HepG2 (cell line): ENCODE results near the gene SRBD1. TPM values are rescaled to one million over a fixed set of nuclear protein-coding genes. Genes with fewer than 3 reads are reported as not detected.

Source experiments
- AKNA ChIP-seq: sonication (generic); formaldehyde crosslinking; IDR thresholded peaks from 2 replicates; pipeline ENCODE4 v1.4.0; 2020; ENCODE audit warnings: missing genetic modification reagents, borderline replicate concordance
- ATAD3A ChIP-seq: sonication (generic); formaldehyde crosslinking; IDR thresholded peaks from 2 replicates; pipeline ENCODE4 v1.4.0; 2020; ENCODE audit warnings: missing genetic modification reagents
- CC2D1A ChIP-seq: sonication (generic); formaldehyde crosslinking; IDR thresholded peaks from 2 replicates; pipeline ENCODE4 v1.8.1; 2023; ENCODE audit warnings: mild to moderate bottlenecking, missing genetic modification reagents
- IRX3 ChIP-seq: sonication (generic); formaldehyde crosslinking; IDR thresholded peaks from 2 replicates; pipeline ENCODE4 v1.8.1; 2023; ENCODE audit warnings: mild to moderate bottlenecking, low read depth, missing genetic modification reagents, borderline replicate concordance
- KDM4B ChIP-seq: sonication (generic); formaldehyde crosslinking; IDR thresholded peaks from 2 replicates; pipeline ENCODE4 v1.4.0; 2020; ENCODE audit warnings: missing genetic modification reagents
- POLR2G ChIP-seq: fragments of 200-400 bp; formaldehyde crosslinking; IDR thresholded peaks from 2 replicates; pipeline ENCODE4 v1.6.1; 2018; ENCODE audit warnings: mild to moderate bottlenecking, low read depth, low read length, moderate library complexity
- PRDM4 ChIP-seq: sonication (generic); formaldehyde crosslinking; IDR thresholded peaks from 2 replicates; pipeline ENCODE4 v1.9.0; 2021; ENCODE audit warnings: missing genetic modification reagents, borderline replicate concordance
- RFX1 ChIP-seq: fragments of 450-650 bp; IDR thresholded peaks from 2 replicates; pipeline ENCODE4 v1.6.1; 2017
- RFX3 ChIP-seq: IDR thresholded peaks from 2 replicates; pipeline ENCODE4 v1.6.1; 2016; ENCODE audit warnings: missing biosample characterization, missing genetic modification reagents
- STAT5B ChIP-seq: sonication (generic); formaldehyde crosslinking; IDR thresholded peaks from 2 replicates; pipeline ENCODE4 v1.4.0; 2020; ENCODE audit warnings: missing genetic modification reagents
- TFDP2 ChIP-seq: sonication (generic); formaldehyde crosslinking; IDR thresholded peaks from 2 replicates; pipeline ENCODE4 v1.4.0; 2020; ENCODE audit warnings: missing genetic modification reagents
- ZBTB26 ChIP-seq: IDR thresholded peaks from 2 replicates; pipeline ENCODE4 v1.6.1; 2016; ENCODE audit warnings: missing compliant biosample characterization, missing genetic modification reagents, borderline replicate concordance
- ZBTB3 ChIP-seq: sonication (generic); formaldehyde crosslinking; IDR thresholded peaks from 2 replicates; pipeline ENCODE4 v1.4.0; 2020; ENCODE audit warnings: low read depth, mild to moderate bottlenecking, moderate library complexity, missing genetic modification reagents, borderline replicate concordance
- ZBTB7B ChIP-seq: sonication (generic); formaldehyde crosslinking; IDR thresholded peaks from 2 replicates; pipeline ENCODE4 v1.4.0; 2020; ENCODE audit warnings: missing genetic modification reagents
- ZNF121 ChIP-seq: sonication (generic); formaldehyde crosslinking; IDR thresholded peaks from 2 replicates; pipeline ENCODE4 v1.5.0; 2020; ENCODE audit warnings: mild to moderate bottlenecking, missing genetic modification reagents
- ZNF350 ChIP-seq: sonication (generic); formaldehyde crosslinking; IDR thresholded peaks from 2 replicates; pipeline ENCODE4 v1.4.0; 2020; ENCODE audit warnings: mild to moderate bottlenecking, low read depth, missing genetic modification reagents, borderline replicate concordance
- ZNF577 ChIP-seq: sonication (generic); formaldehyde crosslinking; IDR thresholded peaks from 2 replicates; pipeline ENCODE4 v1.4.0; 2020; ENCODE audit warnings: mild to moderate bottlenecking, low read depth, missing genetic modification reagents, borderline replicate concordance
- ZNF720 ChIP-seq: sonication (generic); formaldehyde crosslinking; IDR thresholded peaks from 2 replicates; pipeline ENCODE4 v1.4.0; 2020; ENCODE audit warnings: missing genetic modification reagents
- ZNF777 ChIP-seq: sonication (generic); formaldehyde crosslinking; IDR thresholded peaks from 2 replicates; pipeline ENCODE4 v1.4.0; 2020; ENCODE audit warnings: missing genetic modification reagents
- ZNF792 ChIP-seq: IDR thresholded peaks from 2 replicates; pipeline ENCODE4 v1.6.1; 2016
- polyA plus RNA-seq, 8 experiments: library from polyadenylated mRNA; depleted of rRNA in 3 of 8; stranded (reverse) in 7 of 8; unstranded in 1 of 8; fragments of >200 nt; fragmentation: Illumina TruSeq in 4 of 8; extraction: Trizol in 4 of 8; gene quantifications; 2 replicates each; pipeline versions ENCODE4 v1.2.1 to v1.2.3, GENCODE V29; 2011 to 2016; ENCODE audit warnings: low read depth in 4 of 8, missing spikeins in 1 of 8, mixed read lengths in 1 of 8; ENCODE audit not compliant: insufficient read depth in 1 of 8
- total RNA-seq, 5 experiments: library from RNA; depleted of rRNA; stranded (reverse); fragments of >200 nt; fragmentation: Illumina TruSeq; extraction: Trizol; gene quantifications; 2 replicates each; pipeline ENCODE4 v1.2.3, GENCODE V29; 2016; ENCODE audit warnings: low read depth in 1 of 5

Gene SRBD1
- total and polyA plus RNA-seq, 2 of the 13 experiments (the other 11 are each of a cell fraction or from before 2014, with no cell fraction given), result 3.2 to 23.9 TPM

GRCh38 chr2:45649858-45650811, 39.1 kb upstream of the SRBD1 start (continued):
- no peak for TF ChIP-seq PRDM4
- TF ChIP-seq KDM4B, result no peak
- no peak for TF ChIP-seq ZBTB26 (CRISPR knock-in tag)
- no peak for TF ChIP-seq IRX3 (CRISPR knock-in tag)
- no peak for TF ChIP-seq RFX1
- TF ChIP-seq STAT5B, result no peak
- no peak for TF ChIP-seq ZBTB3 (CRISPR knock-in tag)
- peak; percentile 91 for TF ChIP-seq ZBTB7B (CRISPR knock-in tag)
- peak; percentile 86 for TF ChIP-seq ZNF777
- no peak for TF ChIP-seq ATAD3A
- no peak for TF ChIP-seq ZNF792 (CRISPR knock-in tag)
- peak; percentile 46; the same call in 1 of the 2 replicates for TF ChIP-seq ZNF350
- TF ChIP-seq ZNF720 (CRISPR knock-in tag), result no peak
- TF ChIP-seq CC2D1A (CRISPR knock-in tag), result no peak
- peak; percentile 51; the same call in 1 of the 2 replicates for TF ChIP-seq TFDP2
- TF ChIP-seq ZNF577 (CRISPR knock-in tag), result no peak
- peak; percentile 83 for TF ChIP-seq POLR2G
- TF ChIP-seq ZNF121 (CRISPR knock-in tag), result no peak
- no peak for TF ChIP-seq RFX3 (CRISPR knock-in tag)
- no peak for TF ChIP-seq AKNA (CRISPR knock-in tag)
